OCI-LY1 (cell line): ENCODE measurements around the gene PAM16.

Experiments
- CTCF ChIP-seq: fragments of 200-600 bp; sonication (generic), shearing (Covaris generic); IDR thresholded peaks from 2 replicates; pipeline ENCODE4 v1.5.1; 2017; ENCODE audit warnings: mild to moderate bottlenecking, antibody characterized with exemption, low read length, moderate library complexity, mixed read lengths
- EZH2 ChIP-seq: fragments of 200-600 bp; sonication (generic), shearing (Covaris generic); IDR thresholded peaks from 2 replicates; pipeline ENCODE4 v1.8.0; 2017; ENCODE audit warnings: borderline replicate concordance, mixed run types, mild to moderate bottlenecking, antibody characterized with exemption, low read length, moderate library complexity, mixed read lengths

- TF ChIP-seq CTCF (no peak), EZH2 (no peak)
Observed at GRCh38 chr16:4384509-4384942, 33.4 kb upstream of the PAM16 start.
